ENCODE measurements around the gene ARHGEF4.

Gene ARHGEF4

GRCh38 chr2:131026919-131027318 is 190.2 kb downstream of the ARHGEF4 start:
- H3K9ac ChIP-seq (ENCODE audit: low read length) = no peak overlapping the region
- H3K79me2 ChIP-seq (ENCODE audit: low read length) = no peaks in the 10 kb centered on the region
- no peak overlapping the region for H3K4me2 ChIP-seq (ENCODE audit: low read depth, low read length)
- H3K4me3 ChIP-seq (ENCODE audit: low read length) = no peak overlapping the region
- no peaks in the 10 kb centered on the region for H3K36me3 ChIP-seq (replicated peaks; ENCODE audit: insufficient read depth, low read length)
- no peaks in the 10 kb centered on the region for H3K9me2 ChIP-seq (replicated peaks; ENCODE audit: insufficient read depth, low read length)
- H2AFZ ChIP-seq (ENCODE audit: low read length) = no peak overlapping the region
- DNase-seq = no peak
- H3K27me3 ChIP-seq (replicated peaks; ENCODE audit: insufficient read depth, low read length) = no peaks in the 10 kb centered on the region
- no peaks in the 10 kb centered on the region for H3F3A ChIP-seq (ENCODE audit: insufficient read depth, low read length)
- no peaks in the 10 kb centered on the region for H3K4me1 ChIP-seq (ENCODE audit: low read length)
- no peak for TF ChIP-seq EZH2phosphoT487 (IDR thresholded peaks at IDR 0.05; ENCODE audit: low read length)
- no peak for TF ChIP-seq EZH2 (optimal IDR thresholded peaks at IDR 0.05; ENCODE audit: low read depth, low read length)
- no peak for TF ChIP-seq CTCF (IDR thresholded peaks at IDR 0.05; ENCODE audit: low read length)
- H4K20me1 ChIP-seq (ENCODE audit: insufficient read depth, low read length) = no peaks in the 10 kb centered on the region
- H3K27ac ChIP-seq (ENCODE audit: low read length) = no peak overlapping the region
- no peaks in the 10 kb centered on the region for H3K9me3 ChIP-seq (replicated peaks; ENCODE audit: insufficient read depth, low read length)

GRCh38 chr2:131027566-131028528 is 191.1 kb downstream of the ARHGEF4 start:
- no peak for DNase-seq
- Histone ChIP-seq H3K79me2 (ENCODE audit: low read length) (no peaks in the 10 kb centered on the region), H3K9ac (ENCODE audit: low read length) (no peak overlapping the region), H3K9me2 (replicated peaks; ENCODE audit: insufficient read depth, low read length) (no peaks in the 10 kb centered on the region), H4K20me1 (ENCODE audit: insufficient read depth, low read length) (no peaks in the 10 kb centered on the region), H3K27ac (ENCODE audit: low read length) (no peak overlapping the region), H3K9me3 (replicated peaks; ENCODE audit: insufficient read depth, low read length) (no peaks in the 10 kb centered on the region), H3K36me3 (replicated peaks; ENCODE audit: insufficient read depth, low read length) (no peaks in the 10 kb centered on the region), H3K4me1 (ENCODE audit: low read length) (no peaks in the 10 kb centered on the region), H3K27me3 (replicated peaks; ENCODE audit: insufficient read depth, low read length) (no peaks in the 10 kb centered on the region), H3F3A (ENCODE audit: insufficient read depth, low read length) (no peaks in the 10 kb centered on the region), H2AFZ (ENCODE audit: low read length) (no peak overlapping the region), H3K4me2 (ENCODE audit: low read depth, low read length) (no peak overlapping the region), H3K4me3 (ENCODE audit: low read length) (no peak overlapping the region)
- no peak for TF ChIP-seq EZH2phosphoT487 (IDR thresholded peaks at IDR 0.05; ENCODE audit: low read length)

GRCh38 chr2:131029812-131030211 is 193.1 kb downstream of the ARHGEF4 start:
- H3K9me3 ChIP-seq (replicated peaks; ENCODE audit: insufficient read depth, low read length) = no peaks in the 10 kb centered on the region
- no peak overlapping the region for H3K4me2 ChIP-seq (ENCODE audit: low read depth, low read length)
- H3K4me3 ChIP-seq (ENCODE audit: low read length) = no peak overlapping the region
- H3K27ac ChIP-seq (ENCODE audit: low read length) = no peak overlapping the region
- no peak overlapping the region for H3K9ac ChIP-seq (ENCODE audit: low read length)
- TF ChIP-seq EZH2phosphoT487 (IDR thresholded peaks at IDR 0.05; ENCODE audit: low read length) (no peak), EZH2 (optimal IDR thresholded peaks at IDR 0.05; ENCODE audit: low read depth, low read length) (no peak), CTCF (IDR thresholded peaks at IDR 0.05; ENCODE audit: low read length) (no peak)
- no peaks in the 10 kb centered on the region for H3K79me2 ChIP-seq (ENCODE audit: low read length)
- H3F3A ChIP-seq (ENCODE audit: insufficient read depth, low read length) = no peaks in the 10 kb centered on the region
- no peak overlapping the region for H2AFZ ChIP-seq (ENCODE audit: low read length)
- no peaks in the 10 kb centered on the region for H4K20me1 ChIP-seq (ENCODE audit: insufficient read depth, low read length)
- H3K4me1 ChIP-seq (ENCODE audit: low read length) = no peaks in the 10 kb centered on the region
- H3K27me3 ChIP-seq (replicated peaks; ENCODE audit: insufficient read depth, low read length) = no peaks in the 10 kb centered on the region
- no peak for DNase-seq
- H3K9me2 ChIP-seq (replicated peaks; ENCODE audit: insufficient read depth, low read length) = no peaks in the 10 kb centered on the region
- H3K36me3 ChIP-seq (replicated peaks; ENCODE audit: insufficient read depth, low read length) = no peaks in the 10 kb centered on the region

GRCh38 chr2:131030478-131030971 is 193.8 kb downstream of the ARHGEF4 start:
- H3K4me3 ChIP-seq (ENCODE audit: low read length) = no peak overlapping the region
- DNase-seq = no peak
- H3K79me2 ChIP-seq (ENCODE audit: low read length) = no peaks in the 10 kb centered on the region
- no peak overlapping the region for H3K4me2 ChIP-seq (ENCODE audit: low read depth, low read length)
- no peak overlapping the region for H3K9ac ChIP-seq (ENCODE audit: low read length)
- H3K27me3 ChIP-seq (replicated peaks; ENCODE audit: insufficient read depth, low read length) = no peaks in the 10 kb centered on the region
- no peaks in the 10 kb centered on the region for H3K36me3 ChIP-seq (replicated peaks; ENCODE audit: insufficient read depth, low read length)
- H3F3A ChIP-seq (ENCODE audit: insufficient read depth, low read length) = no peaks in the 10 kb centered on the region
- no peak overlapping the region for H3K27ac ChIP-seq (ENCODE audit: low read length)
- TF ChIP-seq EZH2 (optimal IDR thresholded peaks at IDR 0.05; ENCODE audit: low read depth, low read length) (no peak), EZH2phosphoT487 (IDR thresholded peaks at IDR 0.05; ENCODE audit: low read length) (no peak), CTCF (IDR thresholded peaks at IDR 0.05; ENCODE audit: low read length) (no peak)
- no peaks in the 10 kb centered on the region for H3K9me2 ChIP-seq (replicated peaks; ENCODE audit: insufficient read depth, low read length)
- H3K4me1 ChIP-seq (ENCODE audit: low read length) = no peaks in the 10 kb centered on the region
- H3K9me3 ChIP-seq (replicated peaks; ENCODE audit: insufficient read depth, low read length) = no peaks in the 10 kb centered on the region
- no peak overlapping the region for H2AFZ ChIP-seq (ENCODE audit: low read length)
- no peaks in the 10 kb centered on the region for H4K20me1 ChIP-seq (ENCODE audit: insufficient read depth, low read length)
